Left ventricle myocardium inferior (tissue), 1 donor: ENCODE data around the gene EFNA3. TPM values are rescaled to one million over a fixed set of nuclear protein-coding genes. Genes with fewer than 3 reads are reported as not detected.

Experiments
- DNase-seq: peaks from one replicate; pipeline ENCODE4 v3.0.0-alpha.2; 2020
- H3K27ac ChIP-seq: fragments of 200-600 bp; replicated peaks from 2 replicates; pipeline ENCODE4 v1.8.0; 2021
- H3K27me3 ChIP-seq: fragments of 200-600 bp; 2 replicates; pipeline ENCODE4 v1.8.0; 2021; ENCODE audit warnings: low read depth
- H3K36me3 ChIP-seq: fragments of 200-600 bp; 2 replicates; pipeline ENCODE4 v1.8.0; 2021
- H3K4me1 ChIP-seq: fragments of 200-600 bp; 2 replicates; pipeline ENCODE4 v1.8.0; 2021
- H3K4me3 ChIP-seq: fragments of 200-600 bp; 2 replicates; pipeline ENCODE4 v1.8.0; 2021; ENCODE audit warnings: mild to moderate bottlenecking, moderate library complexity
- H3K9me3 ChIP-seq: fragments of 200-600 bp; replicated peaks from 2 replicates; pipeline ENCODE4 v1.8.0; 2021
- CTCF ChIP-seq: fragments of 200-600 bp; IDR thresholded peaks from 2 replicates; pipeline ENCODE4 v1.8.0; 2021; ENCODE audit warnings: antibody characterized with exemption, mild to moderate bottlenecking, borderline replicate concordance
- intact Hi-C: fragments of 100-400 bp; cut with micrococcal nuclease; formaldehyde crosslinking; loops from one replicate; pipeline ENCODE4 v1.11.0; 2022
- total RNA-seq: library from RNA; stranded (reverse); fragmentation: NEBNext Ultra II Directional; extraction: Animal tissue kit (Norgen Biotek cat#: 25700); gene quantifications from one replicate; pipeline ENCODE4 v1.2.1, GENCODE V29; 2021
- donor health status: DM: no; HTN: yes; CAD: no; lungs with severe emphysema.

EFNA3 gene
- total RNA-seq, 1 donor from 2014 or later: 0.71 TPM

GRCh38 chr1:155062702-155063411 lies 15.8 kb upstream of the EFNA3 start:
- Histone ChIP-seq H3K9me3 (no peaks in the 10 kb centered on the region), H3K27me3 (no peaks in the 10 kb centered on the region), H3K4me1 (peaks cover 50% of the 10 kb centered on the region), H3K27ac (no peak overlapping the region), H3K4me3 (peak overlapping the region; percentile 81), H3K36me3 (peaks cover 35% of the 10 kb centered on the region)
- peak; percentile 55 for DNase-seq
- peak; percentile 66 for TF ChIP-seq CTCF
- intact Hi-C loops: no loop called here

- peak within 1 kb of the TSS; percentile 81 for H3K4me3 ChIP-seq
- peaks cover 47% of the 10 kb centered on the region for H3K4me1 ChIP-seq
- intact Hi-C loops: no loop called here
- no peak for TF ChIP-seq CTCF
- peaks cover 28% of the 10 kb centered on the region for H3K36me3 ChIP-seq
- no peaks in the 10 kb centered on the region for H3K27me3 ChIP-seq
- peak within 1 kb of the TSS; percentile 78 for H3K27ac ChIP-seq
- no peaks in the 10 kb centered on the region for H3K9me3 ChIP-seq
- DNase-seq: peak; percentile 82
Observed at GRCh38 chr1:155063550-155064110, 15.0 kb upstream of the EFNA3 start, which contains the start of gene EFNA4. Gene EFNA4 (plus strand): TSS chr1:155063740. CDS start chr1:155063824, 84 bp downstream.

- Histone ChIP-seq H3K36me3 (peaks cover 21% of the 10 kb centered on the region), H3K9me3 (no peaks in the 10 kb centered on the region), H3K27ac (peak overlapping the region; percentile 78), H3K27me3 (no peaks in the 10 kb centered on the region), H3K4me3 (peak overlapping the region; percentile 81), H3K4me1 (peaks cover 47% of the 10 kb centered on the region)
- TF ChIP-seq CTCF: no peak
- intact Hi-C loops: no loop called here
- no peak for DNase-seq
Observed at GRCh38 chr1:155064111-155064831, 14.4 kb upstream of the EFNA3 start.

GRCh38 chr1:155064832-155065429 lies 13.7 kb upstream of the EFNA3 start:
- no peak for DNase-seq
- H3K36me3 ChIP-seq: peaks cover 15% of the 10 kb centered on the region
- peaks cover 48% of the 10 kb centered on the region for H3K4me1 ChIP-seq
- H3K27ac ChIP-seq: no peak overlapping the region
- no peak for TF ChIP-seq CTCF
- H3K4me3 ChIP-seq: no peak overlapping the region
- H3K27me3 ChIP-seq: no peaks in the 10 kb centered on the region
- H3K9me3 ChIP-seq: no peaks in the 10 kb centered on the region
- intact Hi-C loops: no loop called here

GRCh38 chr1:155066777-155067176 lies 11.9 kb upstream of the EFNA3 start:
- Histone ChIP-seq H3K27me3 (no peaks in the 10 kb centered on the region), H3K9me3 (no peaks in the 10 kb centered on the region), H3K4me1 (peaks cover 45% of the 10 kb centered on the region), H3K27ac (no peak overlapping the region), H3K36me3 (no peaks in the 10 kb centered on the region), H3K4me3 (no peak overlapping the region)
- DNase-seq: no peak
- TF ChIP-seq CTCF: no peak
- intact Hi-C loops: no loop called here
